Measurements from ENCODE around the gene ZIC4. TPM values are rescaled to one million over a fixed set of nuclear protein-coding genes. Genes with fewer than 3 reads are reported as not detected.

The ZIC4 gene
- total RNA-seq, 2 experiments from 2014 or later, result not detected

DNA sequence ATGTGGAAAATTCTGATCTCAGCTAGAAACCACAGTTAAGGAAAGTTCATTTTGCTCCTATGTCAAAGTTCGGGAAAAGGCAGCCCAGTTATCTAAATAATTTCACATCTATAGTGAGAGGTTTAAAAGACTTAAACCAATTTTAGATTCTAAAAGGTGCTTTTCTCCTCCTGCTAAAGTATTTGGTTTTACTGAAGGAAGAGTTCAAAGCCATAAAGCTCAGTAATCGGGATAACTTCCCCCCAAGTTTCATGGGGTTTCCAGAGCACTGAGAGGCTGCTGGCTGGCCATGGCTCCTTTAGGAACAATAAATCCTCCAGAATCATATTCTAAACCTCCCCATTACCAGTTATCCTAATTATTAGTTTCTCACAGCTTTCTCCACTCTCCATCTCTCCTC is 38.2 kb downstream of the ZIC4 start:
- H3K4me3 Mint-ChIP-seq, result no peak overlapping the region
- ChIA-PET POLR2A (no interaction called here), CTCF (no interaction called here)
- H3K4me1 ChIP-seq (ENCODE audit: insufficient read depth, low read length), result no peaks in the 10 kb centered on the region
- H3K4me1 Mint-ChIP-seq (ENCODE audit: low read depth), result no peaks in the 10 kb centered on the region
- H3K9me3 Mint-ChIP-seq, result peaks cover 2% of the 10 kb centered on the region
- no peak overlapping the region for H3K4me3 ChIP-seq (ENCODE audit: low read length)
- no peaks in the 10 kb centered on the region for H3K36me3 ChIP-seq (ENCODE audit: insufficient read depth, low read length)
- no peak for ATAC-seq (ENCODE audit: poor library complexity)
- H3K27ac ChIP-seq (ENCODE audit: low read depth in 1 of 2, low read length in 2 of 2), result no peak overlapping the region
- H3K27ac Mint-ChIP-seq, result no peak overlapping the region
- intact Hi-C loops (cut with DNase I, micrococcal nuclease), result no loop called here
- DNase-seq, result no peak
- peaks cover 0 to 20% of the 10 kb centered on the region in 2 experiments for H3K9me3 ChIP-seq (ENCODE audit: control insufficient read depth in 1 of 2, insufficient read depth in 1 of 2, low read length in 2 of 2)
- H3K36me3 Mint-ChIP-seq (ENCODE audit: low read depth), result no peaks in the 10 kb centered on the region
- H3K27me3 ChIP-seq (ENCODE audit: control insufficient read depth in 1 of 2, insufficient read depth in 2 of 2, low read length in 2 of 2), result peaks cover 33 to 51% of the 10 kb centered on the region in 2 experiments
- H3K27me3 Mint-ChIP-seq, result peaks cover 89% of the 10 kb centered on the region
- TF ChIP-seq, protein P1, sequence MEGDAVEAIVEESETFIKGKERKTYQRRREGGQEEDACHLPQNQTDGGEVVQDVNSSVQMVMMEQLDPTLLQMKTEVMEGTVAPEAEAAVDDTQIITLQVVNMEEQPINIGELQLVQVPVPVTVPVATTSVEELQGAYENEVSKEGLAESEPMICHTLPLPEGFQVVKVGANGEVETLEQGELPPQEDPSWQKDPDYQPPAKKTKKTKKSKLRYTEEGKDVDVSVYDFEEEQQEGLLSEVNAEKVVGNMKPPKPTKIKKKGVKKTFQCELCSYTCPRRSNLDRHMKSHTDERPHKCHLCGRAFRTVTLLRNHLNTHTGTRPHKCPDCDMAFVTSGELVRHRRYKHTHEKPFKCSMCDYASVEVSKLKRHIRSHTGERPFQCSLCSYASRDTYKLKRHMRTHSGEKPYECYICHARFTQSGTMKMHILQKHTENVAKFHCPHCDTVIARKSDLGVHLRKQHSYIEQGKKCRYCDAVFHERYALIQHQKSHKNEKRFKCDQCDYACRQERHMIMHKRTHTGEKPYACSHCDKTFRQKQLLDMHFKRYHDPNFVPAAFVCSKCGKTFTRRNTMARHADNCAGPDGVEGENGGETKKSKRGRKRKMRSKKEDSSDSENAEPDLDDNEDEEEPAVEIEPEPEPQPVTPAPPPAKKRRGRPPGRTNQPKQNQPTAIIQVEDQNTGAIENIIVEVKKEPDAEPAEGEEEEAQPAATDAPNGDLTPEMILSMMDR (IDR thresholded peaks at IDR 0.05), result no peak

DNA sequence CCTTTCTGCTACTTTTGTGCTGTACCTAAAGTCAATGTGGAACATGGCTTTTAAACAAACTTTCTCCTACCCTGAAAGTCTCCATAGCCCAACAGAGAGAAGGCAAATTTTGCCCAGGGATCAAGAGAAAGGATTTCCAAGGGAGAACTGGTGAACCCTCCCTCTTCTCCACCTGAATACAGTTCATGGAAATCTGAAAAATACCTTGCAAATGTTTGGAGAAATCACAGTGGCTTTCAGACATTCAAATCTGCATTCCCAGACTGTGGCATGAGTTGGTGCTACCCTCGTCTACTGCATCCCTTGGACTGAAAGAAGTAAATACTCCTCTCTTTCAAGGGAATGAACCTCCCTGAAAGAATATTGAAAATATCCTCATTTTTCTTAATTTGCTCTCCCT is 38.7 kb downstream of the ZIC4 start:
- H3K9me3 Mint-ChIP-seq, result peaks cover 2% of the 10 kb centered on the region
- intact Hi-C loops (cut with DNase I, micrococcal nuclease), result no loop called here
- H3K27ac Mint-ChIP-seq, result no peak overlapping the region
- H3K9me3 ChIP-seq (ENCODE audit: control insufficient read depth in 1 of 2, insufficient read depth in 1 of 2, low read length in 2 of 2), result peaks cover 0 to 18% of the 10 kb centered on the region in 2 experiments
- TF ChIP-seq, protein P1 (IDR thresholded peaks at IDR 0.05), result no peak
- ChIA-PET POLR2A (no interaction called here), CTCF (no interaction called here)
- ATAC-seq (ENCODE audit: poor library complexity) (no peak), DNase-seq (no peak)
- no peak overlapping the region for H3K4me3 ChIP-seq (ENCODE audit: low read length)
- peaks cover 84% of the 10 kb centered on the region for H3K27me3 Mint-ChIP-seq
- no peaks in the 10 kb centered on the region for H3K4me1 Mint-ChIP-seq (ENCODE audit: low read depth)
- no peaks in the 10 kb centered on the region for H3K36me3 ChIP-seq (ENCODE audit: insufficient read depth, low read length)
- H3K36me3 Mint-ChIP-seq (ENCODE audit: low read depth), result no peaks in the 10 kb centered on the region
- no peak overlapping the region for H3K4me3 Mint-ChIP-seq
- peaks cover 33 to 46% of the 10 kb centered on the region in 2 experiments for H3K27me3 ChIP-seq (ENCODE audit: control insufficient read depth in 1 of 2, insufficient read depth in 2 of 2, low read length in 2 of 2)
- no peak overlapping the region for H3K27ac ChIP-seq (ENCODE audit: low read depth in 1 of 2, low read length in 2 of 2)
- no peaks in the 10 kb centered on the region for H3K4me1 ChIP-seq (ENCODE audit: insufficient read depth, low read length)

DNA sequence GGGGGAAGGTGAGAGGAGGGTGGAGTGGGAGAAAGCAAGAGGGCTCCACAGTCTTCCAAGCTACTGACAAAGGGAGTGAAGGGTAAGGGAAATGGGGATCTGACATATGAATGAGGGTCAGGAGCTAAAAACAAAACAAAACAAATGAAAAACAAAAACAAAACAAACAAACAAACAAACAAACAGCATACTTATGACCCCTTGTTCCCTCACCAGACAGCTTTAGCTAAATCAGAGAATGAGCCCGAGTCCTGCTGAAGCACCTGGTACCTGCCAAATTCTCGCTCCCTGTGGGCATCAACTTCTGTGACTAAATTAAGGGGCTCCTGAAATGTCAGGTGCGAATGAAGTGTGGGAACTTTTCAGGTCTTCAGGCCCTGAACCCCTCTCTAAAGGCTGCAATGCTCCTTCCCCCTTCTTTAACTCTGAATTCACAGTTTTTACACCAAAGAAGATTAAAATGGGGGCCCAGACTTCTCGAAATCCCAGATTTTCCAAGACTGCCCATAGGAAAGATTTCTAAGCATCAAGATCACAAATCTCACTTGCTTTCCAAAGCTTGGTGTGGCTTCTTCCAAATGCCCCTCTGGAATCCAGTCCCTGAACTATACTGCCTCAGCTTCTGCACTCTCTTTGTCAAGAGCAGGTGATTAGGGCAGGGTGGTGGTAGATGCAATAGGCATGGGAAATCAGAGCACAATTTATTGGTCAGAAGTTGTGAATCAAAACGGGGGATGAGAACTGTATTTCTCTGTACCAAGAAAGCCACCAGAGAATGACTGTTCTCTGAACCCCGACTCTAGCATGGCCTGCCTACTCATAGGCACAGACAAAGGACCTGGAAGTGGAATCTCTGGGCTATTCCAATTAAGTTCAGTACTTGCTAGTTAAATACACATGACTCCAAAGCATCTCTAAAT is 40.9 kb downstream of the ZIC4 start:
- intact Hi-C loops (cut with DNase I, micrococcal nuclease), result no loop called here
- peaks cover 83% of the 10 kb centered on the region for H3K27me3 Mint-ChIP-seq

More for the DNA sequence above, 40.9 kb downstream of the ZIC4 start:
- H3K36me3 Mint-ChIP-seq (ENCODE audit: low read depth), result no peaks in the 10 kb centered on the region
- no peak overlapping the region for H3K27ac Mint-ChIP-seq
- TF ChIP-seq, protein P1 (IDR thresholded peaks at IDR 0.05), result no peak
- Histone ChIP-seq H3K27me3 (ENCODE audit: control insufficient read depth in 1 of 2, insufficient read depth in 2 of 2, low read length in 2 of 2) (peaks cover 26 to 44% of the 10 kb centered on the region in 2 experiments), H3K27ac (ENCODE audit: low read depth in 1 of 2, low read length in 2 of 2) (no peak overlapping the region), H3K9me3 (ENCODE audit: control insufficient read depth in 1 of 2, insufficient read depth in 1 of 2, low read length in 2 of 2) (peaks cover 0 to 17% of the 10 kb centered on the region in 2 experiments), H3K4me3 (ENCODE audit: low read length) (no peak overlapping the region), H3K4me1 (ENCODE audit: insufficient read depth, low read length) (no peaks in the 10 kb centered on the region), H3K36me3 (ENCODE audit: insufficient read depth, low read length) (no peaks in the 10 kb centered on the region)
- H3K4me1 Mint-ChIP-seq (ENCODE audit: low read depth), result no peaks in the 10 kb centered on the region
- peaks cover 7% of the 10 kb centered on the region for H3K9me3 Mint-ChIP-seq
- ChIA-PET POLR2A (no interaction called here), CTCF (no interaction called here)
- DNase-seq (no peak), ATAC-seq (ENCODE audit: poor library complexity) (no peak)
- no peak overlapping the region for H3K4me3 Mint-ChIP-seq
